GM21423 (cell line): ENCODE data around the gene AKNAD1.

Experiments
- ATAC-seq: cut with Tn5 transposase; IDR thresholded peaks from one replicate; pipeline ENCODE4 v1.9.1; 2021; ENCODE audit warnings: mild to moderate bottlenecking, moderate library complexity; ENCODE audit not compliant: unreplicated experiment

Gene AKNAD1

DNA sequence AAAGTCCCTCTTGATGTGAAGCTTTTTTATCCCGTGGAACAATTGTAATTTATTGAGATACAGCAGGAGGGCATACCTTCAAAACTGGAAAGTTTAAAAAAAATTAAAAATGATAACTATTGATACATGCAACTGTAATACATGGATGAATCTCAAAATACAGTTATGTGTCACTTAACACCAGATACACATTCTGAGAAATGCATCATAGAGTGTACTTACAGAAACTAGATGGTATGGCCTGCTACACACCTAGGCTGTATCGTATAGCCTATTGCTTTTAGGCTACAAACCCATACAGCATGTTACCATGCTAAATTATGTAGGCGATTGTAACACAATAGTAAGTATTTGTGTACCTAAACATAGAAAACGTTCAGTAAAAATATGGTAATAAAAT is 7.1 kb upstream of the AKNAD1 start:
- no peak for ATAC-seq

DNA sequence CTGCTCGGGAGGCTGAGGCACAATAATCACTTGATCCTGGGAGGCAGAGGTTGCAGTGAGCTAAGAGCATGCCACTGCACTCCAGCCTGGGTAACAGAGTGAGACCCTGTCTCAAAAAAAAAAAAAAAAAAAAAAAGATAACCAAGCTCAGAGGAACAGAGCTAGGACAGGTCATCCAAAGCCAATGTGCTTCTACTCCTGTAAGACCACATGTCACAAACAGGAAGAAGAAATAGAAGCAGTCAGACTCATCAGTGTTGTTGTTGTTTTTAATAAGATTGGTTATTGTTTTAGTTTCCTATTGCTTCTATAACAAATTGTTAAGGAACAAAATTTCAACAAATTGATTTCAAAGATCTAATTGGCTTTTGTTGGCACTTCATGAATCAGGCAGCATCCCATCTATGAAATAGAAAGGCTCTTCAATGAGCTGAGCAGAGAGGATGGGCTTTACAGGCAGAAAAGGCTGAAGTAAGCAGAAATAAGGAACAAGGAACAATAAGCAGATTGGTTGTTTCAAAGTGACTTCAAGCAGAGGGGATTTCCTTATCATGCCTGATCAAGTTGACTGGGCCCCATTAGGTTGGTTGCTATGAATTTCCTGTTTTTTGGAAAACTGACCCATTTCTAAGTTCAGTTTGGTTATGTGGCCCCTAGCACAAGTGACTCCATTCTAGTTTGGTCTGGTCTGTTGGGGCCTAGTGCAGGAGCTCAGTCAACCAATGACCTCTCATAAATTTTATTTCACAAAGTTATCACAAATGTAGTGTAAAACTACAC is 6.0 kb upstream of the AKNAD1 start:
- ATAC-seq = no peak

GRCh38 chr1:108862017-108862610 is 5.2 kb upstream of the AKNAD1 start:
- no peak for ATAC-seq

- no peak for ATAC-seq
Observed at GRCh38 chr1:108861566-108861965, 4.7 kb upstream of the AKNAD1 start.

DNA sequence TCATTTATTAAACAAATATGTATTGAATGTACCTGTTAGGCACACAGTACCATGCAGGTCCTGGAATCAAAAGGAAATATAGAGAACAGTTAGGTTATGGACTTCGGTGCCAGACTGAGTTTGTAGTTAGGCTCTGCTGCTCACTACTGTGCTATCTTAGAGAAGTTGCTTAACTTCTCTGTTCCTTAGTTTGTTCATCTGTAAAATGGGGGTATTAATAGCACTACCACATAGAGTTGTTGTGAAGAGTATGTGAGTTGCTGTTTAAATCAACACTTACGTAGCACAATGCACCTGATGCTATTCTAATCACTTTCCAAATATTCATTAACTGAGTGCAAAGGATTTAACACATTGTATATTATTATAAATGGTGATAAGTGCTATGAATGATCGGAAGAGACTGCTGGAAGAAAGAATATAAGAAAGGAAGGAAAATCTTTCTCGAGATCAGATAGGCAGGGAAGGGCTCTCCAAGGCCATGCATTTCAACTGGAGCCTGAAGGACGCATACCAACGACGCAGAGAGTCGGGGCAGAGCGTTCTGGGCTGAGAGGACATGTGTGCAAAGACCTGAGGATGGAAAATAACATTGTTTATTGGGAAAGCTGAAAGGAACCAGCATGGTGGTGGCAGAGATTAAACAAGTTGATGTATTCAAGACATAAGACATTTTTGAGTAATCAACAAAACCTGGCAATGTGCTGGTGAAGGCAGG is 3.5 kb upstream of the AKNAD1 start:
- no peak for ATAC-seq

- no peak for ATAC-seq
Observed at GRCh38 chr1:108858230-108858950, 1.5 kb upstream of the AKNAD1 start.

GRCh38 chr1:108854221-108855019 is 2.5 kb downstream of the AKNAD1 start:
- no peak for ATAC-seq

DNA sequence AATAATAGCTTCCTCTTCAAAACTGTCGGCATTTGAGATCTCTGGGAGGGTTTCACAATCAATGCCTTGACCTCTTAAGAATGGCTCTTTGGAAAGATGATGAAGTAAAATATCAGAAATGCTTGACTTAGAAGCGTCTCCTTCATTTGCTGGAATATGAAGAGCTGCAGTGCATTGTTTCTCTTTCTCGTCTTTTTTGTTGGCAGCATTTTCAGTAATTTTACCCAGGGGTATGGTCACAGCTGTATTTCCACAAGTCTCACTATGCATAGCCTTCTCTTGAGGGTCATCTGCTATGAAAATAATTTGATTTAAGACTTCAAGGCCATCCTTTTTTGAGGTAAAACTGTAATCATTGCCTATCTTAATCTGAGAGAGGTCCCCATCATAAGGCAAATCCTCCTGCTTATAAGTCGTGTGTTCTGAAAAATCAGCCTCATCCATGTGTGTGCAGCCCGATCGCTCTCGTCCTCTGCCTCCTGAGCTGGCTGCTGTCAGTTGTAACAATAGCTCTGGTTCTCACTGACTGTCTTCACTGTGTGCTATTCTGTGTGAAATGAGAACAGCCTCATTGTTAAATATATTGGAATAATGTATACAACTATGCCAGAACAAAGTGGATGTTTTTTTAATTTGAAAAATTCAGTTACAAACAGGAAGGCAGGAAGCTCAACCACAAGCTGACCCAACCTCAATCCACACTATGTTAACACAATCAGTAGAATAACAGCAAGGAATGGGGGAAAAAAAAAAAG is 4.5 kb downstream of the AKNAD1 start:
- ATAC-seq = no peak

DNA sequence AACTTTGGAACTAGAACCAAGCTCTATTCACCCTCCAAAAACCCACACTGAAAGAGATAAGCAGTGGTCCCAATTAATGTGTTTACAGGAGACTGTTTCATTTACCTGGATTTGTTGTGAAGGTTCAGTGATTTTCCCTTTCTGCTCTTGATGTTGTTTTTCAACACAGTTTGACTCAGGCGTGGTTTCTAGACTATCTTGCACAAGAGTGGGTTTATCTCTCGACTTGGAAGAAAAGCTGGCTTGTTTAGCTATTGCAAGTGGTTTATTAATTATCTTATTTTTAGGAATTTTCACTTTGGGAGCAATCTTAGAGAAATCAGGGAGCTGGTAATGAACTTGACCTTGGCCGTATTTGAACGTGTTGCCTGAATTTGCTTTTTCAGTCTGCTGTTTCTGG is 5.3 kb downstream of the AKNAD1 start:
- no peak for ATAC-seq

DNA sequence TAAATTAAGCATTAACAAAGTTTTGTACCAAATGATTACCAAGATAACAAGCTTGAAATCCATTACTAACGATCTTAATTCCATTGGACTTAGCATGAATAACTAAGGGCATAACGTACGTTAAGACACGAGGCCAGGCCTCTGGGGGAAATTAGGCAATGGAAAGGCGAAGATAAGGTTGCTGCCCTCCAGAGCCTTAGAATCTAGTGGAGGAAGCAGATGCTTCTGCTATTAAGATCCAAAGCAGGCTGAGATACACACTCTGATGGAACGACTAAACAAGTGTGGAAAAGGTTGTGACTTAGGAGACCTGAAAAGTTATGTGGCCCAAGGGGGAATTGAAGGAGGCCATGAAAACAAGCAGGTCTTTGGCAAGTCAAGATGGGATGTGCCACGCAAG is 6.0 kb downstream of the AKNAD1 start:
- no peak for ATAC-seq

GRCh38 chr1:108848806-108849205 is 8.1 kb downstream of the AKNAD1 start:
- no peak for ATAC-seq

- no peak for ATAC-seq
Observed at GRCh38 chr1:108847494-108847893, 9.4 kb downstream of the AKNAD1 start.

GRCh38 chr1:108845991-108846390 is 10.9 kb downstream of the AKNAD1 start:
- no peak for ATAC-seq

GRCh38 chr1:108845446-108845845 is 11.4 kb downstream of the AKNAD1 start:
- ATAC-seq = no peak

GRCh38 chr1:108843390-108844137 is 13.3 kb downstream of the AKNAD1 start:
- no peak for ATAC-seq

GRCh38 chr1:108842525-108843181 is 14.2 kb downstream of the AKNAD1 start:
- ATAC-seq = no peak

- no peak for ATAC-seq
Observed at GRCh38 chr1:108841703-108842102, 15.2 kb downstream of the AKNAD1 start.

DNA sequence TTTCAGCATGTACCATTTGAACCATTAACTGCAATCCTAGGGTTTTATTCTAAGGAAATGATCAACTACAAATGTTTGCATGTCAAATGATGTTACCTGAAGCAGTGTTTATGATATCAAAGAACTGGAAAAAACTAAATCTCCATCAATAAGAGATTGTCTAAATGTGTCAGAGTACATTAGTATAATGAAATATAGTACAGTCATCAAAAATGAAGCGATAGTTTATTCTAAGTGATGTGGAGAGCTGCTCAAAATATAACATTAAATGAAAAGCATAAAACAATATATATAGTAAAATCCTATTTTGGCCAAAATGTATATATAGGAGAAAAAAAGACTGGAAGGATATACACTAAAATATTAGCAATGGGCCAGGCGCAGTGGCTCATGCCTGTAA is 24.0 kb downstream of the AKNAD1 start:
- no peak for ATAC-seq

DNA sequence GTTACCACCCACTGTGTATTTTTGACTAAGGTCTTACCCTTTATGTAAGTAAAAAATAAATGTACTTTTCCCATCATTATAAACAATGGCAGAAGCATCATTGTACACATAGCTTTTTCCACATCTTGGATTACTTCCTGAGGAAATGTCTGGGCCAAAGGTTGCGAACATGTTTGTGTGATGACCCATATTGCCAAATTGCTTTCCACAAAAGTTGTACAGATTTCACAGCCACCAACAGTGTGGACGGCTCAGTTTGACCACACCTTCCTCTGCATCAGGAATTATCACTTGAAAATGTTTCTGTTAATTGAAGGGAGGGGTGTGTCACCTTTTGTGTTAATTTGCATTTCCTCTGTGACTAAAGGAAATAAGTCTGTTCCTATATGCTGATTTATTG is 25.7 kb downstream of the AKNAD1 start:
- no peak for ATAC-seq
